Measurements from ENCODE around the gene INHBB.

DNA sequence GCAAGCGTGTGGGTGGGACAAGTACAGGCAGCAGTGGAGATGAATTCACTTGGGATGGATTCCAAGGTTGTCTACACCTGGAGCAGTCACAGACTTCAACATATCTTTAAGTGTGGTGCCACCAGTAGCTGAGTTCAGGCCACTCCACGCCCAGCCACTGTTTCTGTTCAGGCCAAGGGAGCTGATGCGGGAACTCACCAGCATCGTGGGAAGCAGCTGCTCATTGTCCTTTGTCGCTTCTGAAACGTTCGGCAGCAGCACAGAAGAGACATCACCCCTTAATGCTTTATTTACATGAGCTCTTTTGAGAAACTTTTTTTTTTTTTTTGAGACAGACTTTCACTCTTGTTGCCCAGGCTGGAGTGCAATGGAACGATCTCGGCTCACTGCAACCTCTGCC lies 19.9 kb upstream of the INHBB start:
- TF ChIP-seq, protein P1, sequence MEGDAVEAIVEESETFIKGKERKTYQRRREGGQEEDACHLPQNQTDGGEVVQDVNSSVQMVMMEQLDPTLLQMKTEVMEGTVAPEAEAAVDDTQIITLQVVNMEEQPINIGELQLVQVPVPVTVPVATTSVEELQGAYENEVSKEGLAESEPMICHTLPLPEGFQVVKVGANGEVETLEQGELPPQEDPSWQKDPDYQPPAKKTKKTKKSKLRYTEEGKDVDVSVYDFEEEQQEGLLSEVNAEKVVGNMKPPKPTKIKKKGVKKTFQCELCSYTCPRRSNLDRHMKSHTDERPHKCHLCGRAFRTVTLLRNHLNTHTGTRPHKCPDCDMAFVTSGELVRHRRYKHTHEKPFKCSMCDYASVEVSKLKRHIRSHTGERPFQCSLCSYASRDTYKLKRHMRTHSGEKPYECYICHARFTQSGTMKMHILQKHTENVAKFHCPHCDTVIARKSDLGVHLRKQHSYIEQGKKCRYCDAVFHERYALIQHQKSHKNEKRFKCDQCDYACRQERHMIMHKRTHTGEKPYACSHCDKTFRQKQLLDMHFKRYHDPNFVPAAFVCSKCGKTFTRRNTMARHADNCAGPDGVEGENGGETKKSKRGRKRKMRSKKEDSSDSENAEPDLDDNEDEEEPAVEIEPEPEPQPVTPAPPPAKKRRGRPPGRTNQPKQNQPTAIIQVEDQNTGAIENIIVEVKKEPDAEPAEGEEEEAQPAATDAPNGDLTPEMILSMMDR (IDR thresholded peaks at IDR 0.05 in 2 of 3, conservative IDR thresholded peaks at IDR 0.05 in 1 of 3; ENCODE audit: borderline replicate concordance in 1 of 3, insufficient read depth in 1 of 3, low read depth in 2 of 3, low read length in 2 of 3): no peak
- TF ChIP-seq POLR2A (IDR thresholded peaks at IDR 0.05; ENCODE audit: borderline replicate concordance, extremely low read depth, insufficient read depth, insufficient read length) (no peak), EZH2phosphoT487 (IDR thresholded peaks at IDR 0.05; ENCODE audit: borderline replicate concordance) (no peak), ZFX (IDR thresholded peaks at IDR 0.05) (no peak), EZH2 (IDR thresholded peaks at IDR 0.05) (no peak), JUND (IDR thresholded peaks at IDR 0.05) (no peak), YY1 (IDR thresholded peaks at IDR 0.05; ENCODE audit: extremely low read depth, insufficient replicate concordance, low read depth, low read length) (no peak), RAD21 (IDR thresholded peaks at IDR 0.05; ENCODE audit: low read depth) (no peak), POLR2AphosphoS5 (IDR thresholded peaks at IDR 0.05; ENCODE audit: low read depth, low read length) (no peak)
- TF ChIP-seq, protein P2, sequence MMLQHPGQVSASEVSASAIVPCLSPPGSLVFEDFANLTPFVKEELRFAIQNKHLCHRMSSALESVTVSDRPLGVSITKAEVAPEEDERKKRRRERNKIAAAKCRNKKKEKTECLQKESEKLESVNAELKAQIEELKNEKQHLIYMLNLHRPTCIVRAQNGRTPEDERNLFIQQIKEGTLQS (IDR thresholded peaks at IDR 0.05): no peak
- TF ChIP-seq, protein P3, sequence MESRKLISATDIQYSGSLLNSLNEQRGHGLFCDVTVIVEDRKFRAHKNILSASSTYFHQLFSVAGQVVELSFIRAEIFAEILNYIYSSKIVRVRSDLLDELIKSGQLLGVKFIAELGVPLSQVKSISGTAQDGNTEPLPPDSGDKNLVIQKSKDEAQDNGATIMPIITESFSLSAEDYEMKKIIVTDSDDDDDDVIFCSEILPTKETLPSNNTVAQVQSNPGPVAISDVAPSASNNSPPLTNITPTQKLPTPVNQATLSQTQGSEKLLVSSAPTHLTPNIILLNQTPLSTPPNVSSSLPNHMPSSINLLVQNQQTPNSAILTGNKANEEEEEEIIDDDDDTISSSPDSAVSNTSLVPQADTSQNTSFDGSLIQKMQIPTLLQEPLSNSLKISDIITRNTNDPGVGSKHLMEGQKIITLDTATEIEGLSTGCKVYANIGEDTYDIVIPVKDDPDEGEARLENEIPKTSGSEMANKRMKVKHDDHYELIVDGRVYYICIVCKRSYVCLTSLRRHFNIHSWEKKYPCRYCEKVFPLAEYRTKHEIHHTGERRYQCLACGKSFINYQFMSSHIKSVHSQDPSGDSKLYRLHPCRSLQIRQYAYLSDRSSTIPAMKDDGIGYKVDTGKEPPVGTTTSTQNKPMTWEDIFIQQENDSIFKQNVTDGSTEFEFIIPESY (IDR thresholded peaks at IDR 0.05; ENCODE audit: extremely low read depth, insufficient replicate concordance, low read length): no peak
- TF ChIP-seq, protein P4, sequence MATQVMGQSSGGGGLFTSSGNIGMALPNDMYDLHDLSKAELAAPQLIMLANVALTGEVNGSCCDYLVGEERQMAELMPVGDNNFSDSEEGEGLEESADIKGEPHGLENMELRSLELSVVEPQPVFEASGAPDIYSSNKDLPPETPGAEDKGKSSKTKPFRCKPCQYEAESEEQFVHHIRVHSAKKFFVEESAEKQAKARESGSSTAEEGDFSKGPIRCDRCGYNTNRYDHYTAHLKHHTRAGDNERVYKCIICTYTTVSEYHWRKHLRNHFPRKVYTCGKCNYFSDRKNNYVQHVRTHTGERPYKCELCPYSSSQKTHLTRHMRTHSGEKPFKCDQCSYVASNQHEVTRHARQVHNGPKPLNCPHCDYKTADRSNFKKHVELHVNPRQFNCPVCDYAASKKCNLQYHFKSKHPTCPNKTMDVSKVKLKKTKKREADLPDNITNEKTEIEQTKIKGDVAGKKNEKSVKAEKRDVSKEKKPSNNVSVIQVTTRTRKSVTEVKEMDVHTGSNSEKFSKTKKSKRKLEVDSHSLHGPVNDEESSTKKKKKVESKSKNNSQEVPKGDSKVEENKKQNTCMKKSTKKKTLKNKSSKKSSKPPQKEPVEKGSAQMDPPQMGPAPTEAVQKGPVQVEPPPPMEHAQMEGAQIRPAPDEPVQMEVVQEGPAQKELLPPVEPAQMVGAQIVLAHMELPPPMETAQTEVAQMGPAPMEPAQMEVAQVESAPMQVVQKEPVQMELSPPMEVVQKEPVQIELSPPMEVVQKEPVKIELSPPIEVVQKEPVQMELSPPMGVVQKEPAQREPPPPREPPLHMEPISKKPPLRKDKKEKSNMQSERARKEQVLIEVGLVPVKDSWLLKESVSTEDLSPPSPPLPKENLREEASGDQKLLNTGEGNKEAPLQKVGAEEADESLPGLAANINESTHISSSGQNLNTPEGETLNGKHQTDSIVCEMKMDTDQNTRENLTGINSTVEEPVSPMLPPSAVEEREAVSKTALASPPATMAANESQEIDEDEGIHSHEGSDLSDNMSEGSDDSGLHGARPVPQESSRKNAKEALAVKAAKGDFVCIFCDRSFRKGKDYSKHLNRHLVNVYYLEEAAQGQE (IDR thresholded peaks at IDR 0.05; ENCODE audit: low read depth): no peak

Measured in HCT116 (cell line).